Stimulated activated CD4-positive, alpha-beta T cell treated with anti-CD3 and anti-CD28 coated beads, Interleukin-15, amount 100 ng/mL, for 1 hour (primary cell): ENCODE measurements around the gene FCHO2.
A peak's percentile ranks its signal among the peaks of the same experiment; 100 is the strongest.
"Not testable (repeated sequence)": the region's sequence is repeated elsewhere in the genome, so short reads cannot be mapped to it uniquely, and the experiment has no call there.

ENCODE experiments used
- DNase-seq, 2 donors: peaks; one replicate each; pipeline ENCODE4 v3.0.0-alpha.2; 2020; ENCODE audit warnings: low read depth in 1 of 2, low spot score in 1 of 2

Gene FCHO2

DNA sequence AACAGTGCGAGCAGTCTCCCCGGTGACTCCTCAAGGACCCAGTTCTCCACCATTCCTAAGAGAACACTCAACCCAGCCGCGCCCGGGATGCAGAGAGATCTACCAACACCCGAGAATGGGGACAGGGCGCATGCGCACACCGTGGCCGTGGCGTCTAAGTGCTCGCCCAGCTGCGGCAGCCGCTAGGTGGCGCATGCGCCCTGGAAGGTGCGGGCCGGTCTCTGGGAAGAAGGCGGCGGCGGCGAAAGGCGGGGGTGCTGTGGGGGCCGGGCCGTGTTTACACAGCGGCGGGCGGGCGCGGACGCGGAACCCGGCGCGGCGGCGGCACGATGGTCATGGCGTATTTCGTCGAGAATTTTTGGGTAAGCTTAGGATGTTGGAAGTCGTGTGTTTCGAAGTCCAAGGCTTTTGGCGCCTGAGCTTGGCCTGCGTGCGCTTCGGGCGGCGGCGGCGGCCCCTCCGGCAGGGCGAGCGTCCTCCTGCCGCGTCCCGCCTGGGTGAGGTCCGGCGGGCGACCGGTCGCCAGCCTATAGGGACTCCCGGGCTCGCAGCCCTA is at the start of gene FCHO2:
Gene FCHO2 (plus strand): TSS at position 274 of the 556 bp plus-strand sequence. CDS start 56 bp downstream, at position 330.
- peak; percentile 92 for DNase-seq

DNA sequence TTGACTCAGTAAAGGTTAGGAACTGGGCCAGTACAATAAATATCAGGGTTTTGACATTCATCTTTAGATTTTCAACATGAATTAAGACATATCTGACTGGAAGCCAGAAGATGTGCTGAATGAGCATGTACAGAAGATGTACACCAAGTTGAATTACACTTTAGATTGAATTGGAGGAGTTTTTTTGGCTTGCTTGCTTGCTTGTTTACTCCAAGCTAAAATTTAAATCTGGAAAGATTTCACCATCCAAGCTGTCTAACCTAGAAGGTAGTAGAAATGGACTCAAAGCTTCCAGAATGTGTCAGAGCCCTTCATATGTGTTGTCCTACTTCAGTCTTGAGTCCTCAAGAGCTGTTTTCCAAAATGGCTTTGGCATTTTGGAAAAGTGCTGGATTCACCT is 49.0 kb upstream of the FCHO2 start:
- DNase-seq, result no peak

- no peak for DNase-seq
Observed at GRCh38 chr5:72908664-72909063, 47.2 kb upstream of the FCHO2 start.

DNA sequence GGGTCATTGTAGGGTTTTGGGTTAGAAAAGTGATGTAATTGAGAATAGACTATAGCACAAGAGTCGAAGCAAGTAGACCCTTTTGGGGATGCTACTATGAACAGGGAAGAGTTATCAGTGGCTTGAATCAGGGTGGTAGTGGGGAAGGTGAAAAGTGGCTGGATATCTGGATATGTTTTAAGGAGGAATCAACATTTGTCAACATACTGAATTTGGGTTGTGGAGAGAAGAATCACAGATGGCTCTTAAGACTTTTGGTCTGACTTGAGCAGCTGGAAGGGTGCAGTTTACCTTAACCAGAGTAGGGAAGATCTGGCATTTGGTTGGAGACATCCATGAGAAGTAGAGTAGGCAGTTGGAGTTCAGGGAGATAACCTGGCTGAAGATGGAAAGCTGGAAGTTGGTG is 38.5 kb upstream of the FCHO2 start:
- DNase-seq, result no peak

GRCh38 chr5:72920690-72921502 is 34.9 kb upstream of the FCHO2 start:
- no peak for DNase-seq

GRCh38 chr5:72921886-72922285 is 34.0 kb upstream of the FCHO2 start:
- no peak for DNase-seq

- DNase-seq, result no peak
Observed at GRCh38 chr5:72922422-72922821, 33.4 kb upstream of the FCHO2 start.

- no peak for DNase-seq
Observed at GRCh38 chr5:72925336-72926010, 30.4 kb upstream of the FCHO2 start.

DNA sequence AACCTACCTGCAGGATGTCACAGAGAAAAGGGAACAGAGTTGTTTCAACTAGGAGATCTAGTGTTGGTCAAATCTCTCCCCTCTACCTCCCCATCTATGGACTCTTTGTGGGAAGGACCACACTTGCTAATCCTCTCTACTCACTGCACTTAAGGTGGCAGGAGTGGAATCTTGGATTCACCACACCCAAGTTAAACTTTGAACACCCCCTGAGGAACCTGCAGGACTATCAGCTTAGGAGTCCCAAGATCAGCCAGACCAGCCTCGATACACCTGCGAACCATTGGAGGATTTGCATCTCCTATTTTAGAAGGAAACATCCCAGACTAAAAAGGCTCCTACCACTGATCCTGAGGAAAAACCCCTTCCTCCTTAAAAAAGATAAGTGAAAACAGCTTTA is 23.2 kb upstream of the FCHO2 start:
- not testable (repeated sequence) for DNase-seq

DNA sequence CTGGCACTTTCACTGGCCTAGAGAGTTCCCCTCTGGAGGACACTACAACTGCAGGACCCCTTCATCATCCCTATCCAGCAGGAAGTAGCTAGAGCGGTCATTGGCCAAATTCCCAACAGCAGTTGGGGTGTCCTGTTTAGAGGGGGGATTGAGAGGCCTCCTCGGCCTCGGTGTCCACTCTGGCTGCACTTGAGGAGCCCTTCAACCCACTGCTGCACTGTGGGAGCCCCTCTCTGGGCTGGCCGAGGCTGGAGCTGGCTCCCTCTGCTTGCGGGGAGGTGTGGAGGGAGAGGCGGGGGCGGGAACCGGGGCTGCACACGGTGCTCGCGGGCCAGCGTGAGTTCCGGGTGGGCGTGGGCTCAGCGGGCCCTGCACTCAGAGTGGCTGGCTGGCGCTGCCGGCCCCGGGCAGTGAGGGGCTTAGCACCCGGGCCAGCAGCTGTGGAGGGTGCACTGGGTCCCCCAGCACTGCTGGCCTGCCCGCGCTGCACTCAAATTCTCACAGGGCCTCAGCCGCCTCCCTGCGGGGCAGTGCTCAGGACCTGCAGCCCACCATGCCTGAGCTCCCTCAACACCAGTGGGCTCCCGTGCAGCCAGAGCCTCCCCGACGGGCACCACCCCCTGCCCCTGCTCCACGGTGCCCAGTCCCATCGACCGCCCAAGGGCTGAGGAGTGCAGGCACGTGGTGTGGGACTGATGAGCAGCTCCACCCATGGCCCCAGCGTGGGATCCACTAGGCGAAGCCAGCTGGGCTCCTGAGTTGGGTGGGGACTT is 20.7 kb upstream of the FCHO2 start:
- not testable (repeated sequence) for DNase-seq

DNA sequence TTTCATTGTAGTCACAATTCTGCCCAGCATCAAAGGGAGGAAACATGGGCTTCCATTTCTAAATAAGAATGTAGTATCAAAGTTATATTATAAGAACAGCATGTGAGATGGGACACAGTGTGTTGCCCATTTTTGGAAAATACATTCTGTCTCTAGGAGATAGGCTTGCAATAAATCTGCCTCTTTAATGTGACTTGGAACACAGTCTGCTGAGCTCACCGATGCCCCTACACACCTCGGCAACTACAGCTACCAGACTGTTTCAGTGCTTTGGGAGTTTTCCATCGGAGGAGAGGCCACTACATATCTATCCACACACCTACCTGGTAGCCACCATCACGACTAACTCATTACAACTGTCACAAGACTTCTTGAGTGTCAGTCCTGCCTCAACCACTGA is 18.9 kb upstream of the FCHO2 start:
- no peak for DNase-seq

DNA sequence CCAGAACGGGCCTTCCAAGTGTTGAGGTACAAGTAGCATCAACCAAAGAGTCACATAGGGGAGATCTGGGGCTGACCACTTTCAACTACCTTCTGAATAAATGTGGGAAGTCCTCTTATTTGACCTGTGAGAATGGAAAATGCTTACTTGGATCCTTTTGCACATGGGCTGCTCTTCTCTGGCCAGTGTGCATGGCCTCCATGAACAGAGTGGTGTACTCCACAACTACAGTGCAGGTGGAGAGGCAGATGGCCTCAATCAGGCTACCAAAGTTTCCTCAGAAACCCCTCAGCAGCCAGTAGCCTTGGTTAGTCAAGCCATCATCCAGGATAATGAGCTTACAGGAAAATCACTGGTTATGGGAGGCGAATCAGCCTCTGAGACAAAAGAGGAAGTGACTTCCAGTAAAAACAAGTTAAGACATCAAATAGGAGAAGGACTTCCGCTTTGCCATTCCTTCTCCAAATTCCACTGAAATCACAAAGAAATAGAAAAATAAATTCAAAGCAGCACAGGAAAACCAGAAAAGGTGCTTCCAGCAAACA is 18.3 kb upstream of the FCHO2 start:
- DNase-seq, result no peak

DNA sequence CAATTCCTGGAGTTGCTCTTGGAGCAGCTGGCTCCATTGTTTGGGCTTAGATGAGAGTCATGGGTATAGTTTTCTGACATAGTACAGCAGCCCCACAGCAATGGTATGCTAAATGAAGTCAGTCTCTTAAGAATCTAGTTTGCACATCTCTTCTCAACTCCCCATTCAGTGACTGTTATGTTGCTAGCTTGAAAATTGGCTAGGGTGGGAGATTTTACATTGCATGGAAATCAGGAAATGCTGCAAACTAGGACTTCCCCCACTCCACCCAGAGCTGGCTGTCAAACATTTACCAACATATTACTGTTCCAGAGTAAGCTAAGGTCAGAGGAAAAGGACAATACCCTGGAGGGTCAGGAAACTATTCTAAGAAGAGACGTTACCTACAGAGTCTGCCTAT is 17.6 kb upstream of the FCHO2 start:
- DNase-seq, result no peak

DNA sequence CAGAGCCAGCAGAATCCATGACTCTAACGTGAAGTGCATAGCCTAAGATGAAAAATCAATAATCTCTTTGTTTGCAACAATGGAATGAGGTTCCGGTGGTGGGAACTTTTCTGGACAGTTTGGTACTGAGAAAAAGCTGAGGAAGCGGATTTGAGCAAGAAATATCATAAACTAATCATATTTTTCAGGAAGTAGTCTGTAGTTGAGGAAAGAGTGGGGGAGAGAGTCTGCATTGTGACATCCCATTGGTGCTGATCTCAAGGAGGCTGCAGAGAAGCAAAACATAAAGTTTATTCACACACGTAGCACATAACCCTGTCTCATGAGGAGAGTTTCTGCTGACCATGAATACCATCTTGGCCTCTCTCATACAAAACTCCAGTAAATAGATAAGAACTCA is 15.8 kb upstream of the FCHO2 start:
- no peak for DNase-seq

- no peak for DNase-seq
Observed at GRCh38 chr5:72943307-72943706, 12.5 kb upstream of the FCHO2 start.

DNA sequence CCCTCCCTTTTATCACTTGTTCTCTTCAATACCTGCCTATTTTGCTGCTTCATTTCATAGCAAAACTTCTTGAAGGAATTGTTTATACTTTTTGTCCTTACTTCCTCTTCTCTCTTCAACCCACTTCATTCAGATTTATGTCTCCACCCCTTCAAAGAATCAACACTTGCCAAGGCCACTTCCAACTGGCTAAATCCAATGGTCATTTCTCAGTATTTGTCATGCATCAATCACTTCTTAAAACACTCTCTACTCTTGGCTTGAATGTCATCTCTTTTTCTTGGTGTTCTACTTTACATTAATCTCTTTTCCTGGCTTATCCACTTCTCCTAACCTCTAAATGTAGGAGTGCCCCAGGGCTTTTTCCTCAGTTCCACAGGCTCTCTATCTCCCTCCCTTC is 8.3 kb upstream of the FCHO2 start:
- DNase-seq, result no peak

- no peak for DNase-seq
Observed at GRCh38 chr5:72949481-72949880, 6.4 kb upstream of the FCHO2 start.

GRCh38 chr5:72951671-72952468 is 4.0 kb upstream of the FCHO2 start:
- no peak for DNase-seq

GRCh38 chr5:72954389-72954788 is 1.5 kb upstream of the FCHO2 start:
- no peak for DNase-seq

DNA sequence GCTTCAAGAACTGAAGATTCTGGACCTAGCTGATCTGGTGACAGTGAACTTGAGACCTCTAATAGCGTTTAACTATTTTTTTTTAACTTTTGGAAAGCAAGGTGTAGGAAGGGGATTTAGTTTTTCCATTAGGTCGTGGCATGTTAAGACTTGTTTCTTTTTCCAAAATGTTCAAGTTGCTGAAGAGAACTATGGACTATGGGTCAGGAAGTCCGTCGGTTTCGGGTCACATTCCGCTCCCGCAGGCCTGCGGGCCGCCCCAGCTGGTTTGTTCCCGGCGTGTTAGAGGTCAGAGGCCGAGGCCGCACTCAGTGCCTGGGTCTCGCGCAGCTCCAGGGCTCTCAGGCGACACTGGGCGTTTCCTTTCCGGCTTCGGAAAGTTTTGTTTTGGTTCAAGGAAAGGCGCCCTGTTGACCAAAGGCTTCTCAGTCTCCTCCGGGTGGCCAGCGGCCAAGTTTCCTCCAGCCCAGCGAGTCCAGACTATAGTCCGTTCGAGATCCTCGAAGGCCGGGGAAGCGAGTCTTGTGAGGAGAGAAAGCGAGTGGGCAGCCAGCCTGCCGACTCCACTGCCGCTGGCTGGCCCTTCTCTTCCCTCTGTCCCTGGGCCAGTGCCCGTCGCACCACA is 586 bp upstream of the FCHO2 start:
- no peak for DNase-seq
